DOHH2 (cell line): ENCODE results near the gene GLB1L.

Source experiments
- H3F3A ChIP-seq: fragments of 200-600 bp; sonication (generic), shearing (Covaris generic); 2 replicates; pipeline ENCODE4 v1.6.0; 2016; ENCODE audit warnings: antibody characterized with exemption, mild to moderate bottlenecking; ENCODE audit not compliant: control insufficient read depth, insufficient read depth
- H3K27ac ChIP-seq: fragments of 200-600 bp; sonication (generic); 2 replicates; pipeline ENCODE4 v1.5.1; 2014; ENCODE audit warnings: low read depth, mild to moderate bottlenecking, low read length, moderate library complexity
- H3K27me3 ChIP-seq: fragments of 200-600 bp; sonication (generic); 2 replicates; pipeline ENCODE4 v1.6.1; 2014; ENCODE audit warnings: mild to moderate bottlenecking, low read length, mixed read lengths; ENCODE audit not compliant: control insufficient read depth
- H3K36me3 ChIP-seq: fragments of 200-600 bp; sonication (generic); 2 replicates; pipeline ENCODE4 v1.6.1; 2014; ENCODE audit warnings: mild to moderate bottlenecking, low read length, moderate library complexity, mixed read lengths; ENCODE audit not compliant: control insufficient read depth
- H3K4me1 ChIP-seq: fragments of 200-600 bp; sonication (generic); 2 replicates; pipeline ENCODE4 v1.6.1; 2014; ENCODE audit warnings: mild to moderate bottlenecking, low read length, mixed read lengths; ENCODE audit not compliant: control insufficient read depth
- H3K4me2 ChIP-seq: fragments of 200-600 bp; sonication (generic); 2 replicates; pipeline ENCODE4 v1.6.0; 2014; ENCODE audit warnings: mild to moderate bottlenecking, low read length, moderate library complexity
- H3K4me3 ChIP-seq: fragments of 200-600 bp; sonication (generic); 2 replicates; pipeline ENCODE4 v1.5.1; 2014; ENCODE audit warnings: mild to moderate bottlenecking, low read length, mixed read lengths
- H3K79me2 ChIP-seq: fragments of 200-600 bp; sonication (generic); 2 replicates; pipeline ENCODE4 v1.6.1; 2014; ENCODE audit warnings: mild to moderate bottlenecking, low read length, mixed read lengths; ENCODE audit not compliant: control insufficient read depth
- H3K9me2 ChIP-seq: fragments of 200-600 bp; sonication (generic); replicated peaks from 2 replicates; pipeline ENCODE4 v1.6.1; 2014; ENCODE audit warnings: mild to moderate bottlenecking, low read length, mixed read lengths; ENCODE audit not compliant: control insufficient read depth
- H3K9me3 ChIP-seq: fragments of 200-600 bp; sonication (generic); 2 replicates; pipeline ENCODE4 v1.6.1; 2014; ENCODE audit warnings: antibody characterized with exemption, low read length, mixed read lengths; ENCODE audit not compliant: control insufficient read depth, insufficient read depth
- H4K20me1 ChIP-seq: fragments of 200-600 bp; sonication (generic); 2 replicates; pipeline ENCODE4 v1.6.0; 2014; ENCODE audit warnings: low read depth, mild to moderate bottlenecking, antibody characterized with exemption, low read length, moderate library complexity; ENCODE audit not compliant: control insufficient read depth, insufficient read depth
- CTCF ChIP-seq: fragments of 200-600 bp; sonication (generic); IDR thresholded peaks from one replicate; pipeline ENCODE4 v1.5.1; 2014; ENCODE audit warnings: antibody characterized with exemption, mild to moderate bottlenecking, low read depth, low read length; ENCODE audit not compliant: poor library complexity, severe bottlenecking
- EZH2phosphoT487 ChIP-seq: fragments of 200-600 bp; sonication (generic); IDR thresholded peaks from 2 replicates; pipeline ENCODE4 v1.6.1; 2017; ENCODE audit warnings: borderline replicate concordance, mild to moderate bottlenecking, antibody characterized with exemption, low read length, moderate library complexity, mixed read lengths

GLB1L gene

GRCh38 chr2:219186754-219187456 lies 58.3 kb downstream of the GLB1L start:
- no peak overlapping the region for H3K27ac ChIP-seq
- H3K4me1 ChIP-seq: no peaks in the 10 kb centered on the region
- H4K20me1 ChIP-seq: no peaks in the 10 kb centered on the region
- peaks cover 34% of the 10 kb centered on the region for H3K36me3 ChIP-seq
- 0 out of 2 replicates have a peak, but pooled peaks cover 4% of the 10 kb centered on the region for H3F3A ChIP-seq
- no peak for TF ChIP-seq EZH2phosphoT487
- no peak for TF ChIP-seq CTCF
- H3K4me2 ChIP-seq: no peak overlapping the region
- H3K9me2 ChIP-seq: no peaks in the 10 kb centered on the region
- no peaks in the 10 kb centered on the region for H3K79me2 ChIP-seq
- H3K9me3 ChIP-seq: no peaks in the 10 kb centered on the region
- H3K4me3 ChIP-seq: no peak overlapping the region
- H3K27me3 ChIP-seq: no peaks in the 10 kb centered on the region
